HG03575 (cell line): ENCODE results near the gene DGKA.
"Not testable (repeated sequence)": the region's sequence is repeated elsewhere in the genome, so short reads cannot be mapped to it uniquely, and the experiment has no call there.

Experiments
- ATAC-seq: cut with Tn5 transposase; IDR thresholded peaks from one replicate; pipeline ENCODE4 v1.9.1; 2021; ENCODE audit not compliant: unreplicated experiment, insufficient number of reproducible peaks, low FRiP score; ENCODE audit errors: extremely low read depth

DGKA gene

DNA sequence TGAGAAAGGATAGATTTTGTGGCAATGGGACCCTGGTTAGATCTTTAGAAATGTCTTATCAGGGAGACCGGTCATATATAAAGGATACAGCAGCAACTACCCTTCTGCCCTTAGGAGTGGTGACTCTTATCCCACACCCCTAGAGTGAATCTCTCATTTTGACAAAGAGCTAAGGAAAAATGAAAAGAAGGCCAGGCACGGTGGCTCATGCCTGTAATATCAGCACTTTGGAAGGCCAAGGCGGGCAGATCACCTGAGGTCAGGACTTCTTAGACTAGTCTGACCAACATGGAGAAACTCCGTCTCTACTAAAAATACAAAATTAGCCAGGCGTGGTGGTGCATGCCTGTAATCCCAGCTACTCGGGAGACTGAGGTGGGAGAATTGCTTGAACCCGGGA, 55.0 kb downstream of the DGKA start:
- ATAC-seq, result not testable (repeated sequence)

DNA sequence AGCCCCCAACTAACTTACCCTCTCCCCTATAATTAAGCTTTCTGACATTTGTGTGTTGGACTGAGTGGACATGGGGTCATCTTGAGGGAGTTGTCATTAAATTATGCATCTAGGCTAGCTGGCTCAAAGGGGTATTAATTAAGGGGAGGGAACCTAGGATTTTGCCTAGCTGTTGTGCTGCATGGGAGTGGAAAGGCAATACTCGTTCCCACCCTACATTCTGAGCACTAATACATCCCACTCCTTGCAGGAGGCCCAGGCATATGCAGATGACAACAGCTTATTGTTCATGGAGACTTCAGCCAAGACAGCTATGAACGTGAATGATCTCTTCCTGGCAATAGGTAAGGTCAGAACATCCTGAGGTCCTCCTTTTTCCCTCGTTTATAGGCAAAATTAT, 60.1 kb downstream of the DGKA start:
- ATAC-seq, result no peak

GRCh38 chr12:55993230-55993853, 62.4 kb downstream of the DGKA start:
- no peak for ATAC-seq

DNA sequence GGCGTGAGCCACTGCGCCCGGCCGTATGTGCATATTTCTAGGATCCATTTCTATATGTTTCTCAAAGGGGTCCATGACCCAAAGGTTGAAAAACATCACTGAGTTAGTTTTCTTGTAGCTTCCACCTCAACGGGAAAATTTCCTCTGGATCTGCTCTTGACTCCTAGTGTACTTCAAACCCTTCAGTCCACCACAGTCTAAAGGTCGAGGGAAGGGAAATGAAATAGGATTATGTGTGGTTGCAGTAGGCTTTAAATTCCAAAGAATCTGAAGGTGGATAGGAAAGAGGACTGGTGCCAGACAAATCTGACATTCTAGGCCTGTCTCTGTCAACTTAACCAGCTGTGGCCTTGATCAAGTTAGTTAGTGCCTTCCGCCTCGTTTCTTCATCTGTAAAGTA, 64.4 kb downstream of the DGKA start:
- ATAC-seq, result no peak

DNA sequence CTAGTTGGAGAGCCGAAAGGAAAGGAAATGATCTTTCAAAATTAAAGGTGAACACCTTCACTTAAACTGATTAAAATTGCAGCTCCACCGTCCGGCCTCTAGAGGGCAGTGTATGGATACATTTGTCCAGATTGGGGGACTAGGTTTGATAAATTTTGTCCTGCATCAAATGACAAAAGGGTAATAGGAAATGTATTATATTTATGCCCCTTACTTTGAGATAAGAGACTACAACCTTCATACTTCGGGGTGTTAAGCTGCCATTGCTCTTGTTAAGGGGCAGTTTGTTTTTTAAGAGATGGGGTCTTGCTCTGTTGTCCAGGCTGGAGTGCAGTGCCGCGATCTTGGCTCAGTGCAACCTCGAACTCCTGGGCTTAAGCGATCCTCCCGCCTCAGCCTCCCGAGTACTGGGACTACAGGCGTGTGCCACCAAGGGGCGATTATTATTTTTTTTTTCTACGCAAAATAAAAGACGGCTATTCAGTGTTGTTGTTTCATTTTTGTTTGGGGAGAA, 65.3 kb downstream of the DGKA start:
- no peak for ATAC-seq

- no peak for ATAC-seq
Observed at GRCh38 chr12:55996715-55997534, 66.0 kb downstream of the DGKA start, which contains the start of gene SUOX. SUOX (plus strand) TSS chr12:55997276; CDS start chr12:56002222, 4,946 bp downstream.

- no peak for ATAC-seq
Observed at GRCh38 chr12:55997535-55997859, 66.5 kb downstream of the DGKA start.

GRCh38 chr12:55999522-55999921, 68.6 kb downstream of the DGKA start:
- ATAC-seq, result not testable (repeated sequence)

DNA sequence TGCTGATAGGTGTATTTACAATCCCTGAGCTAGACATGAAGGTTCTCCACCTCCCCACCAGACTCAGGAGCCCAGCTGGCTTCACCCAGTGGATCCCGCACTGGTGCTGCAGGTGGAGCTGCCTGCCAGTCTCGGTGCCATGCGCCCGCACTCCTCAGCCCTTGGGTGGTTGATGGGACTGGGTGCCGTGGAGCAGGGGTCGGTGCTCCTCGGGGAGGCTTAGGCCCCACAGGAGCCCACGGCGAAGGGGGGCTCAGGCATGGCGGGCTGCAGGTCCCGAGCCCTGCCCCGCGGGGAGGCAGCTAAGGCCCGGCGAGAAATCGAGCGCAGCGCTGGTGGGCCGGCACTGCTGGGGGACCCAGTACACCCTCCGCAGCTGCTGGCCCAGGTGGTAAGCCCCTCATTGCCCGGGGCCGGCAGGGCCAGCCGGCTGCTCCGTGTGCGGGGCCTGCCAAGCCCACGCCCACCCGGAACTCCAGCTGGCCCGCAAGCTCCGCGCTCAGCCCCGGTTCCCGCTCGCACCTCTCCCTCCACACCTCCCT, 69.1 kb downstream of the DGKA start:
- not testable (repeated sequence) for ATAC-seq

- ATAC-seq, result no peak
Observed at GRCh38 chr12:56001487-56002100, 70.6 kb downstream of the DGKA start.

DNA sequence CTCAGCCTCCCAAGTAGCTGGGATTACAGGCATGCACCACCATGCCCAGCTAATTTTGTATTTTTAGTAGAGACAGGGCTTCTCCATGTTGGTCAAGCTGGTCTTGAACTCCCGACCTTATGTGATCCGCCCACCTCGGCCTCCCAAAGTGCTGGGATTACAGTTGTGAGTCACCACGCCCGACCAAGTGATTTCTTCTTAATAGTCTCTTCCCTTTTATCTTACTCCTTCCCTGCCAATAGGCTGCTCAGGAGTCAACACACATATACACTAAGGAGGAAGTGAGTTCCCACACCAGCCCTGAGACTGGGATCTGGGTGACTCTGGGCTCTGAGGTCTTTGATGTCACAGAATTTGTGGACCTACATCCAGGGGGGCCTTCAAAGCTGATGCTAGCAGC, 72.4 kb downstream of the DGKA start:
- not testable (repeated sequence) for ATAC-seq
